NCI-H2081 treated with DMSO at 0.1 percent for 48 hours (cell line): ENCODE results near the gene SLC2A9.
A peak's percentile ranks its signal among the peaks of the same experiment; 100 is the strongest.

Source experiments
- DNase-seq: peaks from one replicate; lab custom pipeline; 2025; lab: John Stamatoyannopoulos, UW

SLC2A9 gene

DNA sequence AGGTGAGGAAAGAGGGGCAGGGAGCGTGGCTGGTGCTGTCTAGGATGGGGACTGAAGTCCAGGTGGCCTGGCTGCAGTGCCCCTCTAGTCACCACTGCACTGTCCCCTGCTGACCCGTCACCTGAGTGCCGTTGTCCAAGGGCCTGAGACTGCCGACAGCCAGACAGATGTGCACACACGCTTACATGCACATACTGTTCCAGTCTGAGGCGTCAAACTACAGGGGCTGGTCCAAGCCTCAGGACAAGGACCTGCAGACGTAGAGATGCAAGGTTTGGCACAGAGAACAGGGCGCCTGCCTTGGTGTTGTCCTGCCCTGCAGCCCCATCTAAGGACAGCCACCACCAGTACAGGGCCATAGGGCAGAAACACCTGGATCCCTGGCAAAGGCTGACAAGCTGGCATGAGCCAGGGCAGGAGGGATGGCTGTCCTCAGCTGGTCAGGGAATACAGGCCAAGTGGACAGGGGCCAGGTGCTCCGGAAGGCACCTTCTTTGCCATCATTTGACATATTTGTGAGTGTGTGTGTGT, 1.7 kb downstream of the SLC2A9 start:
- DNase-seq, result no peak

DNA sequence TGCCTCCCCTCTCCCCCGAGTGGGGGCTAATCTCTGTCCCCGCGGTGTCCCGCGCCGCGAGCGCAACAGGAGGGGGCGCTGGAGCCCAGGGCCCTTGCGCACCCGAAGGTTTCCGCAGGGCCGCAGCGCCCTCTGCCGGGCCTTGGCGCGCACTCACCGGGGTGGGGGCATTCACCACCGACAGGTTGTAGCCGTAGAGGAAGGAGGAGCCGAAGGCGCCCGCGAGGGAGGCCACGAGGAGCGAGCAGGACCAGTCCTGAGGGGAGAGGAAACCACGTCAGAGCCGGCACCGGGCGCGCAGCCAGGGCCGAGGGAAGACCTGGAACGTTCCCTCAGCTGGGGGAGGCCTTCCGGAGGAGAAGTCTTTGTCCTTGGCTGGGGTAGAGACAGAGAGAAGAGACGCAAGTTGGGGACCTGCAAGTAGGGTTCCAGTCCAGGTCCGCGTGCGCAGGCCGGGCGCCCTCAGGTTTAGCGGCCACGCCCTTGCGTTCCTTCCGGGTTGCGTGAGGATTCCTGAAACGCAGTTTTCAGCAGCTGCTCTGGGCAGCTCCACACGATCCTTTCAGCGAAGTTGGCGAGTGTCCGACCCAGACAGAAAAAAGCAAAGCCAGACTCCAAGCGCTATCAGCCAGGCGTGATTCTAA, 2.4 kb downstream of the SLC2A9 start:
- DNase-seq, result peak; percentile 79

- DNase-seq, result no peak
These were observed 4.0 kb downstream of the SLC2A9 start for GRCh38 chr4:10017037-10017893.

- DNase-seq, result no peak
These were observed 5.1 kb downstream of the SLC2A9 start for GRCh38 chr4:10016169-10016568.

- peak; percentile 73 for DNase-seq
These were observed 6.0 kb downstream of the SLC2A9 start for GRCh38 chr4:10015140-10015753.

DNA sequence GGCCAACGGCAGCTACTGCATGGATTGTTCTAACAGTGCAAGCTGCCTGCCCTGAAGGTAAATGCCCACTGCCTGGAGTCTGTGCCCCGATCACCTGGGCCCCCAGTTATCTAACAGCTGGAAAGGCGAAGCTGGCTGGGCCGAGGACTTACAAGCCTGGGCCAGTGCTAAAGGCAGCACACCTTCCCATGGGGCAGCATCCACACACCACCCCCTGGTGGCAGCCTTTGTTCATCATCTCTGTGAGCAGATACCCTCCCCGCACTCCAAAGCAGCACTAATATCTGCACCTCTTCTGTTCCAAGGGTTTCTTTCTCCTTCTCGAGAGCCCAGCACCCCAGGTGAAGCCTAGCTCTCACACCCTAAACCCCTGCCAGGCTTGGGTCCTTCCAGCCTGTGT, 7.6 kb downstream of the SLC2A9 start:
- no peak for DNase-seq

DNA sequence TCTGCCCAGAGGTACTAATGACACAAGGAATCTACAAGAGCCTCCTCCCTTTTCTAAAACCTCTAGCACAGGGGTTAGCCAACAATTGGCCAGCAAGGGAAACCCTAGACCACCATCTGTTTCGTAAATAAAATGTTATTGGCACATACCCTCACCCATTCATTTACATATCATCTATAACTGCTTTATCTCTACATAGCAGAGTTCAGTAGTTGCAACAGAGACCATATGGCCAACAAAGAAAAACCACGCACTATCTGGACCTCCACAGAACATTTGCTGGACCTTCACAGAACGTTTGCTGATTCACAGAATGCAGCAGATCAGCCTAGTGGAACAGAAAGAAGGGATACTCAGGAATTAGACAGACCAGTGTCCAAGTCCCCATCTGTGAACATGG, 9.4 kb downstream of the SLC2A9 start:
- no peak for DNase-seq

DNA sequence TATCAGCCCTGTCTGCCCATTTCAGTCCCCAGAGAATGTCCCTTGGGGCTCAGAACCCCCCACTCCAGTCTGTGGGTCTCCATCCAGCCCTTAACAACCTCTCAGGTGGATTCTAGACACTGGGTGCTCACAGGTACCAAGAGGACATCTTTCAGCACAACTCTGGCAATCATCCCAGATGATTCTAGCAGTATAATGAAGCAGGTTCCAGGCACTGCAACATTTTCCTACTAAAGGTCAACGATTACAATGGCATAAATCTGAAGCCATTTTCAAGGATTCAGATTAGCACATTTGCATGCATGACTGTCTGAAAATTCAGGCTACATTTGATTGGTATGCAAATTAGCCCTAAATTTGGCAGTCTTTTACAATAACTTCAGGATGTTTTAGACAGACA, 10.0 kb downstream of the SLC2A9 start:
- no peak for DNase-seq

GRCh38 chr4:10009861-10010500, 11.3 kb downstream of the SLC2A9 start:
- DNase-seq, result no peak

GRCh38 chr4:10008609-10009005, 12.7 kb downstream of the SLC2A9 start:
- no peak for DNase-seq

- peak; percentile 37 for DNase-seq
These were observed 13.3 kb downstream of the SLC2A9 start for GRCh38 chr4:10007793-10008608.

GRCh38 chr4:10007436-10007740, 13.9 kb downstream of the SLC2A9 start:
- DNase-seq, result no peak

DNA sequence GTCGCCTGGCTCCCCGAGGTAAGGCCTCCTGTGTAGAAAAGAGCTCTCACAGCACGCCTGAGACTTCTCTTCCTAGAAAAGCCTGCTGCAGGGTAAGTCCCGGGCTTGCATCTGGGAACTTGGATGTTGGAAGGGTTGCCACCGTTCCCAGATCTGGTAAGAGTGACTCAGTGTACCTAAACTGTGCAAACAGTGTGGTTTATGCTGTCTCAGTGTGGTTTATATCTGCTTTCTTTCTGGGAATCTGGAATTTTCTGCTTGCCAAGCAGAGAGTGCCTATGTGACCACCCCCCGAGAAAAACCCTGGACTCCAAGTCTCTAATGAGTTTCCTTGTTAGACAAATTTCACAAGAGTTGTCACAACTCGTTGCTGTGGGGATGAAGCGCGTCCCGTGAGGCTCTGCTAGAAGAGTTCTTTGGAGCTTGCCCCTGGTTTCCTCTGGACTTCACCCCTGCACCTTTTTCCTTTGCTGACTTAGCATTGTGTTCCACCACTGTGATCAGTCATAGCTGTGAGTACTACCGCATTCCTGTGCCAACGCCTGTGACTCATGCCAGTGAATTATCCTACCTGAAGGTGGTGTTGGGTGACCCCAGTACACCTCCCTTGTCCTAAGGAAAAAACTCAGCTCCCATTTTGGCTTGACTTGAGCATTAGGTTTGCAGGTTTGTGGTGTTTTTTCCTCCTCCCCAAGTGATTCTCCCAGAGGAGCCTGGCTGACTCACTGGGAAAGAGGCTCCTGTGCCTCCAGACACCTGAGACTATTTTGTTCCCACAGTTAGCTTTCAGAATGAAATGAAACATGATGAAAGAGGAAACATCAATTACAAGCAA, 14.5 kb downstream of the SLC2A9 start:
- no peak for DNase-seq

DNA sequence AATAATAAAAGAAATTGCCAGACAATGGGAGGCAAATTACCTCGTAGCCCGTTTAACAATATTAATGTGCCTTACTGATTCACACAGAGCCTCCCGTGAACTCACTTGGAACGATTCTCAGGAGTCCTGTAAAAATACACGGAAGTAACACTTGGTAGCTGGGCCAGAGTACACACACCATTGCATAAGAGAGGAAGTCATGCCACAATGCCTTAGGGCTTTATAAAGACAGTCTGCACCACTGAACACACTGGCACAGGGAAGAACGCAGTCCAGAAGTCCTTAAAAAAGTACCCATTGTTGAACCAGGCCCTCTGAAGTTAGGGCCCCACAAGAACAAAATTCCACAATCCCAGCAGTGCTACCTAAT, 15.1 kb downstream of the SLC2A9 start:
- peak; percentile 77 for DNase-seq

DNA sequence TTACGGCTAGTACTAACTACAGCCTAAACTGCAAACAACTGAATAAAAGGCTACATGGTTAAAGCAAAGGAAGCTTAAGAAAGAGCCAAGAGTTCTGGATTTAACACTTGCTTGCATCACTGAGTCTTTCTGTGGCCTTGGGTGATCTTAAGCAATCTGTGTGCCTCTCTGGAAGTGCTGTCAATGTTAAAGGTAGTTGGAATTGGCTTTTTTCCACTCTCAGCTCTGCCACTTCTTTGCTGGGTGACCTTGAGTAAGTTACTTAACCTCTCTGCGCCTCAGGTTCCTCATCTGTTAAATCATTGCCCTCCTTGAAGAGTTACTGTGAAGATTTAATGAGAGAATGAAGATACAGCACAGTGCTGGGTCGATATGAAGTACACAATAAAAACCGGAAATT, 15.7 kb downstream of the SLC2A9 start:
- no peak for DNase-seq

DNA sequence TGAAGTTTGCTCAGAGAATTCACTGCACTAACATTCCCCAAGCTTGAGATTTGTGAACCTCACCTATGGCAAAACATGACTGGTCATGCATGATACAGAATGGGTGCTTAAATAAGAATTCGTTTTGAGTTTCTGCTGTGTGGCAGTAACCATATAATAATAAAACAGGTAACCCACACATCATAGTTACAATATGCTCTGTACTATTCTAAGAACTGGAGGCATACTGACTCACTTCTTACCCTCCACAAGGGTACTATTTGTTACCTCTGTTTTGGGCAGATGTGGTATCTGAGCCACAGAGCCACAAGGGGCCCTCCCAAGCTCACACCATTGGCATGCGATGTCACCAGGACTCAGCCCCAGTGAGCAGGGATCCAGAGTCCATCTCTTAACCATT, 17.6 kb downstream of the SLC2A9 start:
- DNase-seq, result no peak

DNA sequence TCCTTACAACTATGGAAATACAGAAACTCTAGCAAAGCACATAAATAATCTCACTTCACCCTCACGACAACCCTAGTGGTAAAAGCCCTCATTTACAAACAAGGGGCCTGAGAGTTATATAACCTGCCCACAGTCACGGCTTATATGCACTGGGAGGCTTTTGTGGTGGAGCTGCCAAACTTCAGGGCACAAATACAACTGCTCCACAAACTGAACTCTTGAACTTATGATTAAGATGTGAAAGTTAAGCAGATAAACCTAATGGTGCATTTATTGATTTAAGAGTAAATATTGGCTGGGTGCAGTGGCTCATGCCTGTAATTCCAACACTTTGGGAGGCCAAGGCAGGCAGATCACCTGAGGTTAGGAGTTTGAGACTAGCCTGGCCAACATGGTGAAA, 19.0 kb downstream of the SLC2A9 start:
- no peak for DNase-seq

DNA sequence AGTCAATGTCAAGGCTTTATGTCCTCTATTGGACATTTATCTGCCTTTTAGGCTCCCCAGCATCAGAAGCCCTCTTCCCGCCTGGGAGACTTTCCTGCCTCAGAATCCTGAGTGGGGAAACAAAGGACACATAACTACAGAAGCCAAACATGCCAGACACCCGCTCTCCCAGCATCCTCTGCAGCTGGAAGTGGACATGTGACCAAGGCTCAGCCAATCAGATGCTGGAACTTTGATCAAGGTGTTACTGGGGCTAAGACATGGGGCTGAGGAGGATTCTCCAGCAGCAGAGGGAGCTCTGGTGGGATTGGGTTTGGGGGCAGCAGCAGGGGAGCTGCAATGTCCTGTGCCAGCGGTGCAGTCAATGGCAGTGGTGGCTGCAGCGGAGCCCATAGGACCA, 19.5 kb downstream of the SLC2A9 start:
- no peak for DNase-seq

DNA sequence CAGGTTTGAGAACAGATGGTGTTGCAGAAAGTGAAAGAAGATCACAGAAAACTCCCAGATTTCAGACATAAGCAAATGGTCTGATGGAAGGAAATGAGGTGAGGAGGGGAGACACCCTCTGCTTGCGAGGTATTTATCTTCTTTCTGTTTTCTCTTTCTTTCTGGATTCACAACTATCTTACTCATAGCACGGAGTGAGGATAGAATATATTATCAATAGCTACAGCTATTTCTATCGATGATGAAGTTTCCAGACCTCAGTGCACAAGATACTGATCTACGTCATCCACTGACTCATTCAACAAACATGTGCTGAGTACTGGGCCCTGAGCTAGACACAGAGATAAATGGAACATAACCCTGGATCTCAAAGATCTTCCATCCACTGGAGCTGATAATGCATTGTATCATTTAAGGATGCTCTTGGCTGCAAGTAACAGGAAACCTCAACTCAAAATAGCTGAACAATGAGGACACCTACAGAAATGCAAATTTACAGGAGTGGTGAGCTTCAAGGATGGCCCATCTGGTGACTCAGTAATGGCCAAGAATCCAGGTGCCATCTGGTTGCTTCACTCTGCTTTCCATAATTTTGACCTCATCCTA, 21.2 kb downstream of the SLC2A9 start:
- no peak for DNase-seq

- no peak for DNase-seq
These were observed 23.4 kb downstream of the SLC2A9 start for GRCh38 chr4:9997886-9998285.
